ENCODE results near the gene STK10. TPM values are rescaled to one million over a fixed set of nuclear protein-coding genes. Genes with fewer than 3 reads are reported as not detected.

The STK10 gene
- total and polyA plus RNA-seq, 4 donors, result 17.2 to 65.4 (median 43.6) TPM

DNA sequence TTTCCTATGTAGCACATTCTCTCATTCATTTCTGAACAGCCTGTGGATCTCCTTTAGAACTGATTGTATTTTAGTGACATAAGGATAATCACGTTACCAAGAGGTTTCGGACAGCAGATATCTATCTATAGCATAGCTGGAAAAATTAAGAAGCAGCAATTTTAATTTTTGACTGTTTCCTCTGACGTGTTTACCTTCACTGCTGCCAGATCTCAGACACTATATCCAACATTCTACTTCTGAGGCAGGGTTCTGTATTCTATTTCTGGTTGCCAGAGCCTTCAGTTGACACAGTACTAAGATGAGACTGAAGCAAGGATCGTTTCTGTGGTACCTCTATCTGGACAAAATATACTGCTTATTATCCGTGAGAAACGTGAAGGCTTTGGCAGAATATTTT, 5.8 kb upstream of the STK10 start, which contains the start of gene EFCAB9:
TSS of gene EFCAB9 (plus strand) at position 301 of the 400 bp plus-strand sequence. CDS start at position 302, 1 bp downstream.
- WGBS, 2 donors, result 81 to 93% methylated on average over 6 of the region's 6 CpGs
- Histone ChIP-seq H3K36me3 (ENCODE audit: control insufficient read depth in 4 of 4, insufficient read depth in 4 of 4, low read length in 4 of 4) (no peaks in the 10 kb centered on the region), H3K4me1 (ENCODE audit: control insufficient read depth in 5 of 5, insufficient read depth in 5 of 5, low read length in 5 of 5) (peaks cover 0 to 5% (median 0%) of the 10 kb centered on the region in 5 donors), H3K27ac (ENCODE audit: low read depth in 1 of 2, low read length in 1 of 2) (no peak within 1 kb of the TSS), H3K4me3 (no peak within 1 kb of the TSS), H3K27me3 (ENCODE audit: control insufficient read depth in 3 of 3, insufficient read depth in 3 of 3, low read length in 2 of 3) (no peaks in the 10 kb centered on the region), H3K9ac (ENCODE audit: insufficient read depth in 1 of 2, low read length in 2 of 2) (no peak within 1 kb of the TSS), H3K9me3 (ENCODE audit: control insufficient read depth in 4 of 4, insufficient read depth in 3 of 4, low read length in 3 of 4) (no peaks in the 10 kb centered on the region)
- DNase-seq (no peak), ATAC-seq (ENCODE audit: insufficient read depth, low FRiP score) (no peak)
- TF ChIP-seq, protein P1, sequence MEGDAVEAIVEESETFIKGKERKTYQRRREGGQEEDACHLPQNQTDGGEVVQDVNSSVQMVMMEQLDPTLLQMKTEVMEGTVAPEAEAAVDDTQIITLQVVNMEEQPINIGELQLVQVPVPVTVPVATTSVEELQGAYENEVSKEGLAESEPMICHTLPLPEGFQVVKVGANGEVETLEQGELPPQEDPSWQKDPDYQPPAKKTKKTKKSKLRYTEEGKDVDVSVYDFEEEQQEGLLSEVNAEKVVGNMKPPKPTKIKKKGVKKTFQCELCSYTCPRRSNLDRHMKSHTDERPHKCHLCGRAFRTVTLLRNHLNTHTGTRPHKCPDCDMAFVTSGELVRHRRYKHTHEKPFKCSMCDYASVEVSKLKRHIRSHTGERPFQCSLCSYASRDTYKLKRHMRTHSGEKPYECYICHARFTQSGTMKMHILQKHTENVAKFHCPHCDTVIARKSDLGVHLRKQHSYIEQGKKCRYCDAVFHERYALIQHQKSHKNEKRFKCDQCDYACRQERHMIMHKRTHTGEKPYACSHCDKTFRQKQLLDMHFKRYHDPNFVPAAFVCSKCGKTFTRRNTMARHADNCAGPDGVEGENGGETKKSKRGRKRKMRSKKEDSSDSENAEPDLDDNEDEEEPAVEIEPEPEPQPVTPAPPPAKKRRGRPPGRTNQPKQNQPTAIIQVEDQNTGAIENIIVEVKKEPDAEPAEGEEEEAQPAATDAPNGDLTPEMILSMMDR (IDR thresholded peaks at IDR 0.05; ENCODE audit: control extremely low read depth, extremely low read depth), result no peak

DNA sequence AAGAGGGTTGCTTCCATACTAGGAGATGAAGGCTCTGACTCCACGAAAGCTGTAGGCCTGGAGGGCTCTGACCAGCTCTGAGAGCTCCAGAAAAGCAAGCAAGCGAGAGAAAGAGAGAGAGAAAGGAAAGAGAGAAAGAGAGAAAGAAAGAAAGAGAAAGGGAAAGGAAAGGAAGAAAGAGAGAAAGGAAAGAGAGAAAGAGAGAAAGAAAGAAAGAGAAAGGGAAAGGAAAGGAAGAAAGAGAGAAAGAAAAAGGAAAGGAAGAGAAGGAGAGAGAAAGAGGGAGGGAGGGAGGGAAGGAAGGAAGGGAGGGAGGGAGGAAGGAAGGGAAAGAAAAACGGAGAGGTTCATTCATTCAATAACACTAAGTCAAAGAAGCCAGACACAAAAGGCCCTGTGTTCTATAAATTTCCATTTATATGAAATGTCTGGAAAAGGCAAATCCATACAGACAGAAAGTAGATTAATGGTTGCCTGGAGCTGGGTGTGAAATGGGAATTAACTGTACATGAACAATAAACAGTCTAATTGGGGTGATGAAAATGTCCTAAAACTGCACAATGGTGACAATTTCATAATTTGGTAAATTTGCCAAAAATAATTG, 1.8 kb upstream of the STK10 start:
- ATAC-seq (ENCODE audit: insufficient read depth, low FRiP score) (no peak), DNase-seq (no peak)
- Histone ChIP-seq H3K9me3 (ENCODE audit: control insufficient read depth in 4 of 4, insufficient read depth in 3 of 4, low read length in 3 of 4) (no peaks in the 10 kb centered on the region), H3K27ac (ENCODE audit: low read depth in 1 of 2, low read length in 1 of 2) (no peak overlapping the region), H3K36me3 (ENCODE audit: control insufficient read depth in 4 of 4, insufficient read depth in 4 of 4, low read length in 4 of 4) (no peaks in the 10 kb centered on the region), H3K27me3 (ENCODE audit: control insufficient read depth in 3 of 3, insufficient read depth in 3 of 3, low read length in 2 of 3) (no peaks in the 10 kb centered on the region), H3K9ac (ENCODE audit: insufficient read depth in 1 of 2, low read length in 2 of 2) (no peak overlapping the region), H3K4me3 (no peak overlapping the region), H3K4me1 (ENCODE audit: control insufficient read depth in 5 of 5, insufficient read depth in 5 of 5, low read length in 5 of 5) (peaks cover 0 to 16% (median 4%) of the 10 kb centered on the region in 5 donors)
- WGBS, 2 donors, result 76 to 77% methylated on average over 3 of the region's 3 CpGs
- TF ChIP-seq, protein P1 (IDR thresholded peaks at IDR 0.05; ENCODE audit: control extremely low read depth, extremely low read depth), result no peak

DNA sequence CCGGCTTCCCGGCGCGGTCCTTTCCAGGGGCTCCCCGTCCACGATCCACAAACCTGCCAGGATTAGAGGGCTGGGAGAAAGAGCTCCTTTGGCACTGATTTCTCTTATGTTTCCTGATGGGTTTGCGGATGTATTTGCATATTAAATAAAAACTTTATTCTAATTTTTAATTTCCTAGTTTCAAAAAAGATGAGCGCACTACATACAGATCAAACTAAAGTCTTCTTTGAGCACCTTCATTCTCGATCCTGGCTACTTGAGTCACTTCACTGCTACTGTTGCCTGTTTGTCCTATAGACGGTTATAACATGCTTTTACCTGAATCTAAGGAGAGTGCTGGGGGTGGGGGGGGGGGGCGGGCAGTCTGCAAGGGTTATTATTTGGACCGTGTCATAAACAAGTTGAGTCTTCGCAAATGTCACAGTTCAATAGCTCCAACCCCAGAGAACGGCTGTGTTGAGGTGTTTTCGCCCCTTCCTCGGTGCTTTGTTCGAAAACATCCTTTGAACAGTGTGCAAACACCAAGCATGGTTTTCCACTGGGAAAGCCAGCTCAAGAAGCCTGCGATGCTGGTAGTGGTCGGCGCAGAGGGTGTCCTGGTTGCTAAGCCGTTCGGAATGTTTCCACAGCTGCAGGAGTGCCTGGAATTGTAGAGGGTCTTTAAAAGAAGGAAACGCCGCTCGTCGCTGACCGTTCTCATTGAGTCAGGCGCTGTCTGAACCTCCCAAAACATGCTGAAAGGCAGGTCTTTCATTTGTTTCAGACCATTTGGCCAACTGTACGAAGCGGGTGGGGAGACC, 1.1 kb upstream of the STK10 start:
- Histone ChIP-seq H3K27me3 (ENCODE audit: control insufficient read depth in 3 of 3, insufficient read depth in 3 of 3, low read length in 2 of 3) (no peaks in the 10 kb centered on the region), H3K36me3 (ENCODE audit: control insufficient read depth in 4 of 4, insufficient read depth in 4 of 4, low read length in 4 of 4) (no peaks in the 10 kb centered on the region), H3K9me3 (ENCODE audit: control insufficient read depth in 4 of 4, insufficient read depth in 3 of 4, low read length in 3 of 4) (no peaks in the 10 kb centered on the region), H3K9ac (ENCODE audit: insufficient read depth in 1 of 2, low read length in 2 of 2) (no peak overlapping the region), H3K4me1 (ENCODE audit: control insufficient read depth in 5 of 5, insufficient read depth in 5 of 5, low read length in 5 of 5) (peaks cover 0 to 16% (median 4%) of the 10 kb centered on the region in 5 donors), H3K4me3 (no peak overlapping the region), H3K27ac (ENCODE audit: low read depth in 1 of 2, low read length in 1 of 2) (no peak overlapping the region)
- DNase-seq, result peak; percentile 24 to 49 (median 40)
- TF ChIP-seq, protein P1 (IDR thresholded peaks at IDR 0.05; ENCODE audit: control extremely low read depth, extremely low read depth), result no peak
- 47 to 54% methylated on average over 30 of the region's 30 CpGs for WGBS, 2 donors
- no peak for ATAC-seq (ENCODE audit: insufficient read depth, low FRiP score)
